ENCODE measurements around the gene SLC39A3.

Gene SLC39A3

GRCh38 chr19:2703077-2703437 lies 36.8 kb downstream of the SLC39A3 start:
- no peak for DNase-seq (ENCODE audit: low spot score)

GRCh38 chr19:2702170-2703076 lies 37.4 kb downstream of the SLC39A3 start, which contains the start of gene GNG7:
Gene GNG7, minus strand, starts transcription at chr19:2702694. Its CDS starts 182,006 bp downstream, at chr19:2520688.
- DNase-seq (ENCODE audit: low spot score), result peak; percentile 94

- no peak for DNase-seq (ENCODE audit: low spot score)
These were observed 38.3 kb downstream of the SLC39A3 start for GRCh38 chr19:2701361-2702169.

- DNase-seq (ENCODE audit: low spot score), result no peak
These were observed 39.0 kb downstream of the SLC39A3 start for GRCh38 chr19:2700660-2701360.

GRCh38 chr19:2699413-2700140 lies 40.2 kb downstream of the SLC39A3 start:
- DNase-seq (ENCODE audit: low spot score), result peak; percentile 65

GRCh38 chr19:2694196-2694595 lies 45.6 kb downstream of the SLC39A3 start:
- DNase-seq (ENCODE audit: low spot score), result no peak

- DNase-seq (ENCODE audit: low spot score), result no peak
These were observed 46.2 kb downstream of the SLC39A3 start for GRCh38 chr19:2693492-2694160.

- no peak for DNase-seq (ENCODE audit: low spot score)
These were observed 47.9 kb downstream of the SLC39A3 start for GRCh38 chr19:2691951-2692350.

GRCh38 chr19:2690856-2691255 lies 49.0 kb downstream of the SLC39A3 start:
- DNase-seq (ENCODE audit: low spot score), result no peak

GRCh38 chr19:2686360-2686759 lies 53.5 kb downstream of the SLC39A3 start:
- DNase-seq (ENCODE audit: low spot score), result no peak

- DNase-seq (ENCODE audit: low spot score), result no peak
These were observed 54.6 kb downstream of the SLC39A3 start for GRCh38 chr19:2685204-2685704.

- no peak for DNase-seq (ENCODE audit: low spot score)
These were observed 56.3 kb downstream of the SLC39A3 start for GRCh38 chr19:2683430-2684003.
